Gastrocnemius medialis (tissue), 4 donors: ENCODE data around the gene ZFAND6.
"Not testable (repeated sequence)": the region's sequence is repeated elsewhere in the genome, so short reads cannot be mapped to it uniquely, and the experiment has no call there.

Source experiments
- POLR2A ChIP-seq, 2 donors: fragments of 450-650 bp; IDR thresholded peaks; one replicate each; pipeline ENCODE4 v1.6.1; 2017; ENCODE audit warnings: antibody characterized with exemption in 2 of 2, mild to moderate bottlenecking in 2 of 2, moderate library complexity in 2 of 2
- TF ChIP-seq, protein P1 (sequence below), 5 experiments: fragments of 450-650 bp in 3 of 5; fragments of 200-600 bp in 2 of 5; sonication (generic) in 2 of 5; IDR thresholded peaks in 4 of 5; conservative IDR thresholded peaks in 1 of 5; 1 replicate in 4 of 5; 2 replicates in 1 of 5; pipeline ENCODE4 v1.5.1; 2016 to 2019; ENCODE audit warnings: antibody characterized with exemption in 5 of 5, mild to moderate bottlenecking in 3 of 5, moderate library complexity in 3 of 5

DNA sequence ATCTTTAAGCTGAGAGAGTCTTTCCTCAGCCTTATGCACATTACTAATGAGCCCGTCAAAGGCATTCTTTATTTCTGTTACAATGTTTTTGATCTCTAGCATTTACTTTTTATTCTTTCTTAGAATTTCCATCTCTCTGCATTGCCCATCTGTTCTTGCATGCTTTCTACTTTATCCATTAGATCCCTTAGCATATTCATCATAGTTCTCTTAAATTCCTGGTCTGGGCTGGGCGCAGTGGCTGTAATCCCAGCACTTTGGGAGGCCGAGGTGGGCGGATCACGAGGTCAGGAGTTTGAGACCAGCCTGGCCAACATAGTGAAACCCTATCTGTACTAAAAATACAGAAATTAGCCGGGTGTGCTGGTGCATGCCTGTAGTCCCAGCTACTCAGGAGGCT, 39.3 kb upstream of the ZFAND6 start:
- TF ChIP-seq, protein P1, sequence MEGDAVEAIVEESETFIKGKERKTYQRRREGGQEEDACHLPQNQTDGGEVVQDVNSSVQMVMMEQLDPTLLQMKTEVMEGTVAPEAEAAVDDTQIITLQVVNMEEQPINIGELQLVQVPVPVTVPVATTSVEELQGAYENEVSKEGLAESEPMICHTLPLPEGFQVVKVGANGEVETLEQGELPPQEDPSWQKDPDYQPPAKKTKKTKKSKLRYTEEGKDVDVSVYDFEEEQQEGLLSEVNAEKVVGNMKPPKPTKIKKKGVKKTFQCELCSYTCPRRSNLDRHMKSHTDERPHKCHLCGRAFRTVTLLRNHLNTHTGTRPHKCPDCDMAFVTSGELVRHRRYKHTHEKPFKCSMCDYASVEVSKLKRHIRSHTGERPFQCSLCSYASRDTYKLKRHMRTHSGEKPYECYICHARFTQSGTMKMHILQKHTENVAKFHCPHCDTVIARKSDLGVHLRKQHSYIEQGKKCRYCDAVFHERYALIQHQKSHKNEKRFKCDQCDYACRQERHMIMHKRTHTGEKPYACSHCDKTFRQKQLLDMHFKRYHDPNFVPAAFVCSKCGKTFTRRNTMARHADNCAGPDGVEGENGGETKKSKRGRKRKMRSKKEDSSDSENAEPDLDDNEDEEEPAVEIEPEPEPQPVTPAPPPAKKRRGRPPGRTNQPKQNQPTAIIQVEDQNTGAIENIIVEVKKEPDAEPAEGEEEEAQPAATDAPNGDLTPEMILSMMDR (IDR thresholded peaks at IDR 0.05 in 4 of 5, conservative IDR thresholded peaks at IDR 0.05 in 1 of 5), result not testable (repeated sequence)
- not testable (repeated sequence) for TF ChIP-seq POLR2A (IDR thresholded peaks at IDR 0.05)
